ENCODE results near the gene CHST9. TPM values are rescaled to one million over a fixed set of nuclear protein-coding genes. Genes with fewer than 3 reads are reported as not detected.

The CHST9 gene
- not detected in 2 replicates for total RNA-seq

GRCh38 chr18:27185025-27185763, at the start of gene CHST9:
Gene CHST9, minus strand, starts transcription at chr18:27185308. Its CDS starts 42,499 bp downstream, at chr18:27142809.

GRCh38 chr18:26865557-26865956, 319.6 kb downstream of the CHST9 start, which contains the start of gene AQP4:
Gene AQP4, minus strand, starts transcription at chr18:26865707. Its CDS starts 18 bp downstream, at chr18:26865689.

